GM12873 (cell line): ENCODE measurements around the gene CIAO3.

ENCODE experiments used
- TF ChIP-seq, protein P1 (sequence below): IDR thresholded peaks from 2 replicates; pipeline ENCODE4 v1.5.1; 2012; ENCODE audit warnings: low read depth, mild to moderate bottlenecking, moderate library complexity, low read length, control low read depth; ENCODE audit not compliant: insufficient read depth; ENCODE audit errors: missing control alignments

The CIAO3 gene

DNA sequence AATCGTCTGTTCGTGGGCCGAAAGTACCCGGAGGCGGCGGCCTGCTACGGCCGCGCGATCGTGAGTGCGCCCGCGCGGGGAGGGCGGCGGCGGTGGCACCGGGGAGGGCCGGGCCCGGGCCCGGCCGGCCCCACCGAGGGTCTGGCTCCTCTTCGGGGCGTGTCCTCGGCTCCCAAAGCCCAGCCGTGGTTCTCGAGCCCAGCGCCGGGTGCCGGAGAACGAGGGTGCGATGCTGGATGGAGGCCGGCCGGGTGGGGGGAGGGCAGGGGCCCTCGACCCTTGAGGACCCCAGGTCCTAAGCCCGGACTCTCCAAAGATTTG lies 60.2 kb downstream of the CIAO3 start:
- TF ChIP-seq, protein P1, sequence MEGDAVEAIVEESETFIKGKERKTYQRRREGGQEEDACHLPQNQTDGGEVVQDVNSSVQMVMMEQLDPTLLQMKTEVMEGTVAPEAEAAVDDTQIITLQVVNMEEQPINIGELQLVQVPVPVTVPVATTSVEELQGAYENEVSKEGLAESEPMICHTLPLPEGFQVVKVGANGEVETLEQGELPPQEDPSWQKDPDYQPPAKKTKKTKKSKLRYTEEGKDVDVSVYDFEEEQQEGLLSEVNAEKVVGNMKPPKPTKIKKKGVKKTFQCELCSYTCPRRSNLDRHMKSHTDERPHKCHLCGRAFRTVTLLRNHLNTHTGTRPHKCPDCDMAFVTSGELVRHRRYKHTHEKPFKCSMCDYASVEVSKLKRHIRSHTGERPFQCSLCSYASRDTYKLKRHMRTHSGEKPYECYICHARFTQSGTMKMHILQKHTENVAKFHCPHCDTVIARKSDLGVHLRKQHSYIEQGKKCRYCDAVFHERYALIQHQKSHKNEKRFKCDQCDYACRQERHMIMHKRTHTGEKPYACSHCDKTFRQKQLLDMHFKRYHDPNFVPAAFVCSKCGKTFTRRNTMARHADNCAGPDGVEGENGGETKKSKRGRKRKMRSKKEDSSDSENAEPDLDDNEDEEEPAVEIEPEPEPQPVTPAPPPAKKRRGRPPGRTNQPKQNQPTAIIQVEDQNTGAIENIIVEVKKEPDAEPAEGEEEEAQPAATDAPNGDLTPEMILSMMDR = no peak

DNA sequence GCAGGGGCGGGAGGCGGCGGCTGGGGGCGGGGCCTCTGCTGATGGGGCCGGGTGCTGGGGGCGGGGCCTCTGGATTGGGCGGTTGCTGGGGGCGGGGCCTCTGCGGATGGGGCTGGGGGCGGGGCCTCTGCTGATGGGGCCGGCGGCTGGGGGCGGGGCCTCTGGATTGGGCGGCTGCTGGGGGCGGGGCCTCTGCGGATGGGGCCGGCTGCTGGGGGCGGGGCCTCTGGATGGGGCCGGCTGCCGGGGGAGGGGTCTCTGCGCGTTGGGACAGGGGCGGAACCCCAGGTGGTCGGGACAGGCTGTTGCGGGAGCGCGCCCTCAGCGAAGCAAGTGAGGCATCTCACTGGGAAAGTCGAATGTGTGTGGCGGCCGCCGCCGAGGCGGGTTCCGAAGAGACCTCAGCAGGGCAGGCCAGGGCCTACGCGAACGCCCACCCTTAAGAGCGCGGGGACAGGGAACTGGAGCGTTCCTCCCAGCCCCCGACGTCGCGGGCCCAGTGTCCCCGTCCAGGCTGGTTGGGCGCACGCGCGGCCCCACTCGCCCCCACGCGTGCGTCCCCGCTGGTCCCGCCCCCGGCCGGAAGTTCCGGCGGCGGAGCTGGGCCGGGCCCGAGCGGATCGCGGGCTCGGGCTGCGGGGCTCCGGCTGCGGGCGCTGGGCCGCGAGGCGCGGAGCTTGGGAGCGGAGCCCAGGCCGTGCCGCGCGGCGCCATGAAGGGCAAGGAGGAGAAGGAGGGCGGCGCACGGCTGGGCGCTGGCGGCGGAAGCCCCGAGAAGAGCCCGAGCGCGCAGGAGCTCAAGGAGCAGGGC lies 60.8 kb downstream of the CIAO3 start, which contains the start of gene STUB1:
Gene STUB1, plus strand, starts transcription at position 597 of the 811 bp plus-strand sequence. Its CDS starts 116 bp downstream, at position 713.
- TF ChIP-seq, protein P1 = no peak
